ENCODE measurements around the gene CCR5AS.

Gene CCR5AS

DNA sequence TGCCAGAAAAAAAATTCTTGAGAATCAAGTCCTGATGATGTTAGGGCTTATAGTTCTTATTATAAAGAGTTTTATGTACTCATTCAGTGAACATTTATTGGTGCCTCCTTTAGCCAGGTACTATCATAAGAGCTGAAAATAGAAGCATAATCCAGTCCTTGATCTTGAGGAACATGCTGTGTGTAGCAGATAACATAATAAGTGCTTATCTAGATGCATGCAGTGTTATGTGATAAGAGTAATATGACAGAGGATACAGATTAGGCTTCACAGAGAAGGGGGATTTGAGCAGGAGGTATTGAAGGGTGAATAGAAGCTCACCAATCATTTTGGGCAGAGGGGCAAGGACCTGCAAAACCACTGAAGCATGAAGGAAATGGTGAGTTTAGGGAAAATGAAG, 51.9 kb downstream of the CCR5AS start:
- H2AFZ ChIP-seq (ENCODE audit: low read depth, low read length): no peak overlapping the region
- no peak for DNase-seq
- no peak overlapping the region for H4K8ac ChIP-seq (ENCODE audit: low read length)
- H3K4me2 ChIP-seq (ENCODE audit: low read length, poor library complexity, severe bottlenecking): no peak overlapping the region
- no peaks in the 10 kb centered on the region for H3K9me3 ChIP-seq (ENCODE audit: control insufficient read depth, low read length)
- no peak overlapping the region for H4K91ac ChIP-seq (ENCODE audit: low read length)
- H3K4me1 ChIP-seq (ENCODE audit: control insufficient read depth, insufficient read depth, low read depth, low read length): no peaks in the 10 kb centered on the region
- no peak overlapping the region for H3K14ac ChIP-seq (ENCODE audit: low read length in 2 of 2)
- H2BK15ac ChIP-seq (ENCODE audit: low read depth, poor library complexity, severe bottlenecking): no peak overlapping the region
- H3K4me3 ChIP-seq (ENCODE audit: insufficient read depth in 1 of 2, low read depth in 1 of 2, low read length in 2 of 2): no peak overlapping the region
- no peak overlapping the region for H2BK12ac ChIP-seq (ENCODE audit: low read length in 2 of 2)
- H3K9ac ChIP-seq (ENCODE audit: low read length): no peak overlapping the region
- H3K79me1 ChIP-seq (replicated peaks; ENCODE audit: low read length, poor library complexity, severe bottlenecking): no peaks in the 10 kb centered on the region
- no peak overlapping the region for H3K27ac ChIP-seq (ENCODE audit: low read length, poor library complexity, severe bottlenecking)
- peaks cover 56 to 86% of the 10 kb centered on the region in 2 experiments for H3K27me3 ChIP-seq (ENCODE audit: control insufficient read depth in 1 of 2, insufficient read depth in 1 of 2, low read length in 2 of 2)
- no peak overlapping the region for H3K4ac ChIP-seq (ENCODE audit: low read depth in 1 of 2, low read length in 2 of 2)
- H2AK5ac ChIP-seq (ENCODE audit: low read length, severe bottlenecking): no peak overlapping the region
- H3K36me3 ChIP-seq (ENCODE audit: control insufficient read depth in 1 of 2, insufficient read depth in 2 of 2, low read depth in 1 of 2, low read length in 2 of 2): no peaks in the 10 kb centered on the region
- H3K18ac ChIP-seq (ENCODE audit: low read depth in 1 of 2, low read length in 2 of 2): no peak overlapping the region
- no peak overlapping the region for H2BK5ac ChIP-seq (ENCODE audit: low read depth, low read length, poor library complexity, severe bottlenecking)
- H3K23ac ChIP-seq (ENCODE audit: low read length in 2 of 2): no peak overlapping the region
- no peak overlapping the region for H2BK120ac ChIP-seq (ENCODE audit: low read depth, low read length)

DNA sequence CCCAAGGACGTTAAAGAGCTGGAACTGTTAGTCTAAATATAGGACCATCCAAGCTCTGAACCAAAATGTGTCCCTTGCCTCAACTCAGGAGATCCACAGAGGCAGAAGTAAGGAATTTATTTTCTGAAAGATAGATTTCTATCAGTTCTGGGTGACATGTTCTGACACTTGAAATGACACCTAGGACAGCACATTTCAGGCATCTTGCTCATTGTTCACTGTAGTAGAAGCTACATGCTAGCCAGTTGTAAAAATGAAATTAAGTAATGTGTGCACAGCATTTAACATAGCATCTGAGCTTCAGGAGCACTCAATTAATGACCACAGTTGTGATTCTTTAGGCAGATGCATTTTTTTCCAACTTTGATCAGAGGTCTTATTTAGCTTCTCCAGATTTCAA, 52.4 kb downstream of the CCR5AS start:
- DNase-seq: no peak
- Histone ChIP-seq H3K36me3 (ENCODE audit: control insufficient read depth in 1 of 2, insufficient read depth in 2 of 2, low read depth in 1 of 2, low read length in 2 of 2) (no peaks in the 10 kb centered on the region), H2AK5ac (ENCODE audit: low read length, severe bottlenecking) (no peak overlapping the region), H3K4ac (ENCODE audit: low read depth in 1 of 2, low read length in 2 of 2) (no peak overlapping the region), H3K14ac (ENCODE audit: low read length in 2 of 2) (no peak overlapping the region), H3K9me3 (ENCODE audit: control insufficient read depth, low read length) (no peaks in the 10 kb centered on the region), H3K18ac (ENCODE audit: low read depth in 1 of 2, low read length in 2 of 2) (no peak overlapping the region), H2BK120ac (ENCODE audit: low read depth, low read length) (no peak overlapping the region), H3K79me1 (replicated peaks; ENCODE audit: low read length, poor library complexity, severe bottlenecking) (no peaks in the 10 kb centered on the region), H3K4me2 (ENCODE audit: low read length, poor library complexity, severe bottlenecking) (no peak overlapping the region), H3K4me3 (ENCODE audit: insufficient read depth in 1 of 2, low read depth in 1 of 2, low read length in 2 of 2) (no peak overlapping the region), H2AFZ (ENCODE audit: low read depth, low read length) (no peak overlapping the region), H4K91ac (ENCODE audit: low read length) (no peak overlapping the region), H2BK12ac (ENCODE audit: low read length in 2 of 2) (no peak overlapping the region), H3K23ac (ENCODE audit: low read length in 2 of 2) (no peak overlapping the region), H3K27ac (ENCODE audit: low read length, poor library complexity, severe bottlenecking) (no peak overlapping the region), H3K27me3 (ENCODE audit: control insufficient read depth in 1 of 2, insufficient read depth in 1 of 2, low read length in 2 of 2) (peaks cover 53 to 91% of the 10 kb centered on the region in 2 experiments), H3K4me1 (ENCODE audit: control insufficient read depth, insufficient read depth, low read depth, low read length) (no peaks in the 10 kb centered on the region), H4K8ac (ENCODE audit: low read length) (no peak overlapping the region), H3K9ac (ENCODE audit: low read length) (no peak overlapping the region), H2BK15ac (ENCODE audit: low read depth, poor library complexity, severe bottlenecking) (no peak overlapping the region), H2BK5ac (ENCODE audit: low read depth, low read length, poor library complexity, severe bottlenecking) (no peak overlapping the region)
- WGBS: 50% methylated on average over 1 of the region's 1 CpG

DNA sequence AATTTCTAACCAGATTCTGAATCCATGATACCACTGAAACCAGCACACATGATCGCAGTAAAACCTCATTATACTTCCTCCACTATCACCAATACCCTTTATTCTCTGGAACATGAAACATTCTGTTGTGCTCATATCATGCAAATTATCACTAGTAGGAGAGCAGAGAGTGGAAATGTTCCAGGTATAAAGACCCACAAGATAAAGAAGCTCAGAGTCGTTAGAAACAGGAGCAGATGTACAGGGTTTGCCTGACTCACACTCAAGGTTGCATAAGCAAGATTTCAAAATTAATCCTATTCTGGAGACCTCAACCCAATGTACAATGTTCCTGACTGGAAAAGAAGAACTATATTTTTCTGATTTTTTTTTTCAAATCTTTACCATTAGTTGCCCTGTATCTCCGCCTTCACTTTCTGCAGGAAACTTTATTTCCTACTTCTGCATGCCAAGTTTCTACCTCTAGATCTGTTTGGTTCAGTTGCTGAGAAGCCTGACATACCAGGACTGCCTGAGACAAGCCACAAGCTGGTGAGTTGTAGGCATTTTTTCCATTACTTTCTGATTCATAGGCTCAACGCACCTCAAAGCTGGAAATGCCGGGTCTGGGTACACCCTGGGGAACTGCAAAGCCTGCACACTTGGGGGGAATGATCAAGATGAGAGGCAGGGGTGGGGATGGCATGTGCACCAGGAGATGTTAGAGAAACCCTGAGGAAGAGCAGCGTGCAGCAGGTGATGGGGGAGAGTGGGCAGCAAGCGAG, 53.0 kb downstream of the CCR5AS start, which contains the start of gene CCR2:
CCR2 (plus strand) TSS at position 465 of the 764 bp plus-strand sequence. CDS start 3,417 bp downstream, outside the sequence.
- Histone ChIP-seq H3K4me1 (ENCODE audit: control insufficient read depth, insufficient read depth, low read depth, low read length) (no peaks in the 10 kb centered on the region), H3K23ac (ENCODE audit: low read length in 2 of 2) (no peak within 1 kb of the TSS), H4K91ac (ENCODE audit: low read length) (no peak within 1 kb of the TSS), H2BK12ac (ENCODE audit: low read length in 2 of 2) (no peak within 1 kb of the TSS), H3K9me3 (ENCODE audit: control insufficient read depth, low read length) (no peaks in the 10 kb centered on the region), H3K4ac (ENCODE audit: low read depth in 1 of 2, low read length in 2 of 2) (no peak within 1 kb of the TSS), H4K8ac (ENCODE audit: low read length) (no peak within 1 kb of the TSS), H3K4me2 (ENCODE audit: low read length, poor library complexity, severe bottlenecking) (no peak within 1 kb of the TSS), H3K14ac (ENCODE audit: low read length in 2 of 2) (no peak within 1 kb of the TSS), H3K27me3 (ENCODE audit: control insufficient read depth in 1 of 2, insufficient read depth in 1 of 2, low read length in 2 of 2) (peaks cover 49 to 96% of the 10 kb centered on the region in 2 experiments), H2BK5ac (ENCODE audit: low read depth, low read length, poor library complexity, severe bottlenecking) (no peak within 1 kb of the TSS), H2BK120ac (ENCODE audit: low read depth, low read length) (no peak within 1 kb of the TSS), H2AK5ac (ENCODE audit: low read length, severe bottlenecking) (no peak within 1 kb of the TSS), H3K36me3 (ENCODE audit: control insufficient read depth in 1 of 2, insufficient read depth in 2 of 2, low read depth in 1 of 2, low read length in 2 of 2) (no peaks in the 10 kb centered on the region), H2BK15ac (ENCODE audit: low read depth, poor library complexity, severe bottlenecking) (no peak within 1 kb of the TSS), H3K9ac (ENCODE audit: low read length) (no peak within 1 kb of the TSS), H3K27ac (ENCODE audit: low read length, poor library complexity, severe bottlenecking) (no peak within 1 kb of the TSS), H2AFZ (ENCODE audit: low read depth, low read length) (no peak within 1 kb of the TSS), H3K79me1 (replicated peaks; ENCODE audit: low read length, poor library complexity, severe bottlenecking) (no peaks in the 10 kb centered on the region), H3K18ac (ENCODE audit: low read depth in 1 of 2, low read length in 2 of 2) (no peak within 1 kb of the TSS), H3K4me3 (ENCODE audit: insufficient read depth in 1 of 2, low read depth in 1 of 2, low read length in 2 of 2) (no peak within 1 kb of the TSS)
- whole genome bisulfite sequencing: 79% methylated on average over 7 of the region's 7 CpGs
- no peak for DNase-seq

DNA sequence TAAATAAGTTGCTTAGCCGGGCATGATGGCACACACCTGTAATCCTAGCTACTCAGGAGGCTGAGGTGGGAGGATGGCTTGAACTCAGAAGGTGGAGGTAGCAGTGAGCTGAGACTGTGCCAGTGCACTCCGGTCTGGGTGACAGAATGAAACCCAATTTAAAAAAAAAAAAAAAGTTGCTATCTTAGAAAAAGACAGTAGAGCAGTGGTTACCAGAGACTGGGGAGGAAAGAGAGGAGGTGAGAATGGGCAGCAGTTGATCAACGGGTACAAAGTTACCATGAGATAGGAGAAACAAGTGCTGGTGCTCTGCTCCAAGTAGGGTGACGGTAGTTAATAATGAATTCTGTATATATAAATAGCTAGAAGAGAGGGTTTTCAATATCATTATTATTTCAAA, 53.8 kb downstream of the CCR5AS start:
- no peak overlapping the region for H2BK12ac ChIP-seq (ENCODE audit: low read length in 2 of 2)
- no peak overlapping the region for H3K4ac ChIP-seq (ENCODE audit: low read depth in 1 of 2, low read length in 2 of 2)
- H3K36me3 ChIP-seq (ENCODE audit: control insufficient read depth in 1 of 2, insufficient read depth in 2 of 2, low read depth in 1 of 2, low read length in 2 of 2): no peaks in the 10 kb centered on the region
- H3K4me3 ChIP-seq (ENCODE audit: insufficient read depth in 1 of 2, low read depth in 1 of 2, low read length in 2 of 2): no peak overlapping the region
- H3K23ac ChIP-seq (ENCODE audit: low read length in 2 of 2): no peak overlapping the region
- H3K79me1 ChIP-seq (replicated peaks; ENCODE audit: low read length, poor library complexity, severe bottlenecking): no peaks in the 10 kb centered on the region
- H2AK5ac ChIP-seq (ENCODE audit: low read length, severe bottlenecking): no peak overlapping the region
- H2BK120ac ChIP-seq (ENCODE audit: low read depth, low read length): no peak overlapping the region
- no peaks in the 10 kb centered on the region for H3K4me1 ChIP-seq (ENCODE audit: control insufficient read depth, insufficient read depth, low read depth, low read length)
- no peaks in the 10 kb centered on the region for H3K9me3 ChIP-seq (ENCODE audit: control insufficient read depth, low read length)
- H2AFZ ChIP-seq (ENCODE audit: low read depth, low read length): no peak overlapping the region
- peaks cover 46 to 93% of the 10 kb centered on the region in 2 experiments for H3K27me3 ChIP-seq (ENCODE audit: control insufficient read depth in 1 of 2, insufficient read depth in 1 of 2, low read length in 2 of 2)
- no peak overlapping the region for H3K4me2 ChIP-seq (ENCODE audit: low read length, poor library complexity, severe bottlenecking)
- no peak for DNase-seq
- H3K9ac ChIP-seq (ENCODE audit: low read length): no peak overlapping the region
- no peak overlapping the region for H4K91ac ChIP-seq (ENCODE audit: low read length)
- no peak overlapping the region for H3K18ac ChIP-seq (ENCODE audit: low read depth in 1 of 2, low read length in 2 of 2)
- H2BK5ac ChIP-seq (ENCODE audit: low read depth, low read length, poor library complexity, severe bottlenecking): no peak overlapping the region
- H2BK15ac ChIP-seq (ENCODE audit: low read depth, poor library complexity, severe bottlenecking): no peak overlapping the region
- WGBS: 82% methylated on average over 3 of the region's 4 CpGs
- H3K27ac ChIP-seq (ENCODE audit: low read length, poor library complexity, severe bottlenecking): no peak overlapping the region
- no peak overlapping the region for H3K14ac ChIP-seq (ENCODE audit: low read length in 2 of 2)
- H4K8ac ChIP-seq (ENCODE audit: low read length): no peak overlapping the region
